Measurements from ENCODE around the gene VMO1. TPM values are rescaled to one million over a fixed set of nuclear protein-coding genes. Genes with fewer than 3 reads are reported as not detected.

Gene VMO1
- total RNA-seq, 1 donor from 2014 or later: 3.9 TPM

GRCh38 chr17:4800462-4801196 lies 14.5 kb upstream of the VMO1 start:
- DNase-seq (ENCODE audit: low spot score): no peak

GRCh38 chr17:4796552-4796920 lies 10.4 kb upstream of the VMO1 start:
- no peak for DNase-seq (ENCODE audit: low spot score)

DNA sequence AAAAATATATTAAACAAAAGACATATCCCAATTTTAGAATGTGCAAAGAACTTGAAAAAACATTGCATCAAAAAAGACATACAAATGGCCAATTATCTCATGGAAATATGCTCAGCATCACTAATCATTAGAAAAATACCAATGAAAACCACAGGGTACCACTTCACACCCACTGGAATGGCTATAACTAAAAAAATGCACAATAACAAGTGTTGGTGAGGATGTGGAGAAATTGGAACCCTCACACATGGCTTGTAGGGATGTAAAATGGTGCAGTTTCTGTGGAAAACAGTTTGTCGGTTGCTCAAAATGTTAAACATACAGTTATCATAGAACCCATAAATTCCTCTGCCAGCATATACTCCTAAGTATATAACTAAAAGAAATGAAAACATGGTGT lies 9.0 kb upstream of the VMO1 start:
- no peak for DNase-seq (ENCODE audit: low spot score)

GRCh38 chr17:4790705-4791088 lies 4.5 kb upstream of the VMO1 start:
- no peak for DNase-seq (ENCODE audit: low spot score)

GRCh38 chr17:4789951-4790704 lies 4.0 kb upstream of the VMO1 start:
- DNase-seq (ENCODE audit: low spot score): peak; percentile 85

- no peak for DNase-seq (ENCODE audit: low spot score)
Measured at GRCh38 chr17:4789701-4789950, 3.5 kb upstream of the VMO1 start.

DNA sequence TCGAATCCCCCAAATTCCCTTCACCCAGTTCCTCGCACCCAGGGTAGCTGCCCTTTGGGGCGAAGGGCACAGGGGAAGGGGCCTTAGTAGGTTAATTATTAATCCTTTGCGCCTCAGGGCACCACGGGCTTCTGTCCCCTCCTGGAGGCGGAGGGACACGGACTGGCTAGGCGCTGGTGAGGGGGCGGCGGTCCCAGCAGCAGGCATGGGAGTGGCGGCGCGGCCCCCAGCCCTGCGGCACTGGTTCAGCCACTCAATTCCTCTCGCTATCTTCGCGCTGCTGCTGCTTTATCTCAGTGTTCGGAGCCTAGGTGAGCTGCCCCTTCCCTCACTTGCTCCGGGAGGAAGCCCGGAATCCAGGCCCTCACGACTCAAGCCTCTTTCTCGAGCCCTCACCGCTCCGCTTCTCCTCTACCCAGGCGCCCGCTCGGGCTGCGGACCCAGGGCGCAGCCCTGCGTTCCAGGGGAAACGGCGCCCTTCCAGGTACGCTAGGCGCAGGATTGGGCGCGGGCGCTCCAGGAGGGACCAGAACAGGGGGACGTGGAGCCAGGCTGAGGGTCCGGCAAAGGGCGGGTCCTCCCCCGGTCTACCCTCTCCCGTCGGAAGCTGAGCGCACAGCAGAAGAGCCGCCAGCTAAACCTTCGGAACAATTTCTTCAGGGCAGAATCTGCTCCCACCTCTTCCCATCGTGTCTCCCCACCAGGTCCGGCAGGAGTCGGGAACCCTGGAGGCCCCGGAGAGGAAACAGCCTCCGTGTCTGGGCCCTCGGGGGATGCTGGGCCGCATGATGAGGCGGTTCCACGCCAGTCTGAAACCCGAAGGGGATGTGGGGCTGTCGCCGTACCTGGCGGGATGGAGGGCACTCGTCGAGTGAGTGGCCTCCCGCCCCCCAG lies 2.9 kb upstream of the VMO1 start, which contains the start of gene GLTPD2:
TSS of gene GLTPD2 (plus strand) at position 158 of the 894 bp plus-strand sequence. CDS start at position 206, 48 bp downstream.
- DNase-seq (ENCODE audit: low spot score): no peak

DNA sequence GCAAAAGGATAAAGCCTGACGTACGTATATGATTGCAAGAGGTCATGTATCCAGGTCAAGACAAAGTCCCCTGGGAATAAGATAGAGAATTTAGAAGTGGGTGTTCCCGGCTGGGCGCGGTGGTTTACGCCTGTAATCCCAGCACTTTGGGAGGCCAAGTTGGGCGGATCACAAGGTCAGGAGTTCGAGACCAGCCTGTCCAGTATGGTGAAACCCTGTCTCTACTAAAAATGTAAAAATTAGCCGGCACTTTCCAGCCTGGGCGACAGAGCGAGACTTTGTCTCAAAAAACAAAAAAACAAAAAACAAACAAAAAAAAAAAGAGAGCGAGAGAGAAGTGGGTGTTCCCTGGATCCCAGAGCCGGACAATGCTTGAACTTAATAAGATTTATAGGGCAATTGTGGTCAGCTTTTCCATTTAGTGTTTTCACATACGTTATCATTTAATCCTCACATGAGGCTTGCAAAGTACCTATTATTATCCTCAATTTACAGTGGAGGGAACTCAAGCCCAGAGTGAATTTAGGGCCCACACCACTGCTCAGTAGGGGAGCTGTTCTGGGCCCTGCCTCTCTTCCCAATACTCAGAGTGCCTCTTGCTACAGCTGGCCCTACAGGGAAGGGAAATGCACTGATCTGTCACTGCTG lies 2.1 kb upstream of the VMO1 start:
- DNase-seq (ENCODE audit: low spot score): no peak

GRCh38 chr17:4786516-4786915 lies 352 bp upstream of the VMO1 start:
- no peak for DNase-seq (ENCODE audit: low spot score)

DNA sequence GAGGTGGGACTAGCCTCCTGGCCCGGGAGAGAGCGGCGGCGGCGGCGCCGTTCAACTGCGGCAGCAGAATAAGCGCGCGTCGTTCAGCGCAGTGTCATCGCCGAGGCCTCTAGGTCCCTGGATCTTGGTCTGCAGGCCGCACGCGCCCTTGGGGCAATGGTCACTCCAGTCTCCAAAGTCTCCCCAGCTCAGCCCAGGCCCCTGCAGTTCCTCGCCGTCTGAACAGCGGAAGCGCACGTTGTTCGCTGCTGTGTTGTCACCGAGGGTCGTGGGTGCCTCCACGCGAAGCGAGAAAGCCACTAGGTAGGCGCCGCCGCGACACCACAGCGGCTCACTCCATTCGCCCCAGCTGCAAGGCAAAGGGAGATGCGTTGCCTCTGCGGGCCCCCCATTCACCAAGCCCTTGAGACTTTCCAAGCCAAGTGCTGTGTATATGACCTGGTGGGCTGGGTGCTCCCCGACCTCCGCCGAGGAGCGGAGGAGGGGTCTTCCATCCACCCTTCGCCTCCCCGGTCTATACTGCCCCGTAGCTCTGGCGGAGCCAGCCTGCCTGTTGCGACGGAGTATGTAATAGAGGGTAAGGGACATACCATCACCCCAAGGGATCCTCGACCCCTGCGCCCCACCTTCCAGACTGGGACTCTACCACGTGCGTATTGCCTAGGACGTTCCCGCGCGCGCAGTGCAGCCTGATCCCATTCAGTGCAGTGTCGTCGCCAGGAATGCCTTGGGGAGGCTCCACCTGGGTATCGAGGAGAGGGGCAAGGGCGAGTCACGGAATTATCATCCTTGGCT lies 656 bp downstream of the VMO1 start:
- no peak for DNase-seq (ENCODE audit: low spot score)

- no peak for DNase-seq (ENCODE audit: low spot score)
Measured at GRCh38 chr17:4782652-4783051, 3.5 kb downstream of the VMO1 start.

DNA sequence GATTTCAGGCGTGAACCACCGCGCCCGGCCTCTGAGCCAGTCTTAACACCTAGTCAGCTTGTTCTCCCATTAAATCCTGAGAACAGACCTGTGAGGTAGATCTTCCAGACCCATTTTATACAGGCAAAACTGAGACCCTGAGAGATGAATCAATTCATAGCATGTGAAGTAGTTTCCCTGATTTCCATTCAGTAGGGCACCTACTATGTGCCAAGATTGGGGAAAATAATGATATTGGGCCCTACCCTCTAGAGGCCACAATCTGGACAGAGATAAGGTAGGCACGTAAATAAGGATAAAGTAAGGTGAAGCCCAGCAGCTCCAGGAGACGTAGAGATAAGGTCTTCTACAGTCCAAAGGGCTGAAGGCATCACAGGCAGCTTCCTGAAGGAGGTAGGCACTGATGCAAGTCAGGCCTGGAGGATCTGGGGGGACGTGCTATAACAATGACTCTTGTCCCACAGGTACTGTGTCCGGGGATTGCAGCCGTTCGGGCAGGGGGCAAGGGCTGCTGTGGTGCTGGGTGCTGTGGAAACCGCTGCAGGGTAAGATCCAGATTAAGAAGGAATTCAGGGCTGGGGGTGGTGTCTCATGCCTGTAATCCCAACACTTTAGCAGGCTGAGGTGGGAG lies 5.7 kb downstream of the VMO1 start:
- DNase-seq (ENCODE audit: low spot score): no peak

DNA sequence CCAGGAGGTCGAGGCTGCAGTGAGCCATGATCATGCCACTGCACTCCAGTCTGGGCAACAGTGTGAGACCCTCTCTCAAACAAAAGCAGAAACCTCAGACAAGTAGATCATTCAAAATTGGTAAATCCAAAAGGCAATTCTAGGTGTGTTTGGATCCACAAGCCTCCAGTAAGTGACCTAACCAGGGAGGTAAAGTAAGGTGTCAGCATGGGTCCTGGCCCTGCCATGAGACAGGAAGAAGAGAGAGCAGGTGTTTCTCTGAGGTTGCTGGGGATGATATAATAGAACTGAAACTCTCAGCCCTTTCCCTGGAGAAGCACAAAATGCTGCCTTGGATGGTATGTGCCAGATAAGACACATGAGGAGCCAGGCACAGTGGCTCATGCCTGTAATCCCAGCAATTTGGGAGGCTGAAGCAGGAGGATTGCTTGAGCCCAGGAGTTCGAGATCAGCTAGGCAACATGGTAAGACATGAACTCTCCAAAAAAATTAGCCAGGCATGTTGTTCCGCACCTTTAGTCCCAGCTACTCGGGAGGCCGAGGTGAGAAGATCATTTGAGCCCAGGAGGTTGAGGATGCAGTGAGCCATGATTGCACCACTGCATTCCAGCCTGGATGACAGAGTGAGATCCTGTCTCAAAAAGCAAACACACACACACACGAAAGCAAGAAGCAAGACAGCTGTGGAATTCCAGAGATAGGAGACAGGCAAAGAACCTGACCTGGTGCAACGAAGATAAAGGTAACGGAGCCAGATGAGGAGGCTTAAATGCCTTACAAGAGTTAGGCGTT lies 8.0 kb downstream of the VMO1 start:
- DNase-seq (ENCODE audit: low spot score): no peak

- no peak for DNase-seq (ENCODE audit: low spot score)
Measured at GRCh38 chr17:4772235-4772613, 13.9 kb downstream of the VMO1 start.

DNA sequence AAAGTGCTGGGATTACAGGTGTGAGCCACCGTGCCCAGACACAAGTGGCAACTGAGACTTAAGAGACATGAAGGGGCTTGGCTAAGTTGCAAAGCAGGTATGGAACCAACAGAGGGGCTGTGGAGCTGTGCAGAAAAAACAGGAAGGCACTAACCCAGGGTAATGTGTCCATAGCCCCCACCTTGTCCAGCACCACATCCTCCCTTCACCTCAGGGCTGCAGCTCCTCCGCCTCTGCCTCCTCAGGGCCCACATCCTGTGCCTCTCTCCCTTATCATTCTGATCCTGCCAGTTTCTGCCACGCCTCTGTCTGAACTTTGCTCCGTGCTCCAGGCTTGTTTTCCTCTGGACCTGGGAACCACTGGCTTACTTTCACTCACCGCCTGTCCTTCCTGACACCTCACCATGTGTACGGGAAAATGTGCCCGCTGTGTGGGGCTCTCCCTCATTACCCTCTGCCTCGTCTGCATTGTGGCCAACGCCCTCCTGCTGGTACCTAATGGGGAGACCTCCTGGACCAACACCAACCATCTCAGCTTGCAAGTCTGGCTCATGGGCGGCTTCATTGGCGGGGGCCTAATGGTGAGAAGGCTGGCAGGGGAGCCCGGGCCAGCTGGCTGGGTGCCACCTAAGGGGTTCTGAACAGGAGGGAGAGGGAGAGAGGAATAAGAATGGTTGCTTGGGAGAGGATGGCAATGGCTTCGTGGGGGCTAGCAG lies 14.5 kb downstream of the VMO1 start, which contains the start of gene TM4SF5:
TSS of gene TM4SF5 (plus strand) at position 368 of the 716 bp plus-strand sequence. CDS start at position 405, 37 bp downstream.
- DNase-seq (ENCODE audit: low spot score): peak; percentile 81

GRCh38 chr17:4769628-4770027 lies 16.5 kb downstream of the VMO1 start:
- no peak for DNase-seq (ENCODE audit: low spot score)

- no peak for DNase-seq (ENCODE audit: low spot score)
Measured at GRCh38 chr17:4768298-4768697, 17.9 kb downstream of the VMO1 start.

GRCh38 chr17:4766723-4767122 lies 19.4 kb downstream of the VMO1 start:
- no peak for DNase-seq (ENCODE audit: low spot score)

- no peak for DNase-seq (ENCODE audit: low spot score)
Measured at GRCh38 chr17:4766201-4766600, 20.0 kb downstream of the VMO1 start.

All from mucosa of gallbladder (tissue), 1 donor.